SU-DHL-6 (cell line): ENCODE results near the gene ZNF710.

ENCODE experiments used
- H2AFZ ChIP-seq: fragments of 200-600 bp; sonication (generic); 2 replicates; pipeline ENCODE4 v1.6.1; 2014; ENCODE audit warnings: low read depth, mild to moderate bottlenecking, moderate library complexity, mixed read lengths, antibody characterized with exemption, low read length; ENCODE audit not compliant: severe bottlenecking
- H3F3A ChIP-seq: fragments of 200-600 bp; shearing (Covaris generic); 2 replicates; pipeline ENCODE4 v1.6.0; 2016; ENCODE audit warnings: antibody characterized with exemption, mild to moderate bottlenecking; ENCODE audit not compliant: insufficient read depth
- H3K27ac ChIP-seq: fragments of 200-600 bp; sonication (generic); 2 replicates; pipeline ENCODE4 v1.5.1; 2016; ENCODE audit warnings: low read depth, mild to moderate bottlenecking, low read length, moderate library complexity, mixed read lengths
- H3K27me3 ChIP-seq: fragments of 200-600 bp; sonication (generic), shearing (Covaris generic); 2 replicates; pipeline ENCODE4 v1.6.0; 2014; ENCODE audit warnings: mild to moderate bottlenecking, low read length
- H3K36me3 ChIP-seq: fragments of 200-600 bp; sonication (generic); 2 replicates; pipeline ENCODE4 v1.6.1; 2014; ENCODE audit warnings: mild to moderate bottlenecking, low read length, mixed read lengths
- H3K4me2 ChIP-seq: fragments of 300-600, 200-600 bp; shearing (Covaris generic), sonication (generic); 2 replicates; pipeline ENCODE4 v1.6.0; 2014; ENCODE audit warnings: low read length, low read depth, mild to moderate bottlenecking; ENCODE audit not compliant: poor library complexity, severe bottlenecking
- H3K4me3 ChIP-seq: fragments of 200-600 bp; sonication (generic); 2 replicates; pipeline ENCODE4 v1.5.1; 2014; ENCODE audit warnings: antibody characterized with exemption, low read length, mild to moderate bottlenecking, mixed read lengths; ENCODE audit not compliant: insufficient read depth, poor library complexity, severe bottlenecking
- H3K79me2 ChIP-seq: fragments of 200-600 bp; sonication (generic); 2 replicates; pipeline ENCODE4 v1.6.1; 2014; ENCODE audit warnings: mild to moderate bottlenecking, low read length, moderate library complexity; ENCODE audit not compliant: insufficient read depth
- H3K9ac ChIP-seq: fragments of 200-600 bp; sonication (generic); 2 replicates; pipeline ENCODE4 v1.7.0; 2014; ENCODE audit warnings: mild to moderate bottlenecking, low read length
- H3K9me2 ChIP-seq: fragments of 200-600 bp; sonication (generic); replicated peaks from 2 replicates; pipeline ENCODE4 v1.6.1; 2014; ENCODE audit warnings: low read length; ENCODE audit not compliant: insufficient read depth
- H3K9me3 ChIP-seq: fragments of 200-600 bp; sonication (generic); 2 replicates; pipeline ENCODE4 v1.6.1; 2014; ENCODE audit warnings: low read length, mixed read lengths; ENCODE audit not compliant: insufficient read depth
- H4K20me1 ChIP-seq: fragments of 200-600 bp; sonication (generic); 2 replicates; pipeline ENCODE4 v1.6.1; 2014; ENCODE audit warnings: low read depth, mild to moderate bottlenecking, antibody characterized with exemption, low read length, moderate library complexity, mixed read lengths
- EZH2phosphoT487 ChIP-seq: fragments of 200-600 bp; sonication (generic), shearing (Covaris generic); conservative IDR thresholded peaks from 2 replicates; pipeline ENCODE4 v1.6.1; 2018; ENCODE audit warnings: mild to moderate bottlenecking, antibody characterized with exemption, low read length, moderate library complexity, mixed read lengths
- TF ChIP-seq, protein P1 (sequence below): fragments of 200-600 bp; sonication (generic); IDR thresholded peaks from one replicate; pipeline ENCODE4 v1.5.1; 2017; ENCODE audit warnings: antibody characterized with exemption, mild to moderate bottlenecking, low read length, moderate library complexity; ENCODE audit not compliant: insufficient read depth, poor library complexity, severe bottlenecking

The ZNF710 gene

DNA sequence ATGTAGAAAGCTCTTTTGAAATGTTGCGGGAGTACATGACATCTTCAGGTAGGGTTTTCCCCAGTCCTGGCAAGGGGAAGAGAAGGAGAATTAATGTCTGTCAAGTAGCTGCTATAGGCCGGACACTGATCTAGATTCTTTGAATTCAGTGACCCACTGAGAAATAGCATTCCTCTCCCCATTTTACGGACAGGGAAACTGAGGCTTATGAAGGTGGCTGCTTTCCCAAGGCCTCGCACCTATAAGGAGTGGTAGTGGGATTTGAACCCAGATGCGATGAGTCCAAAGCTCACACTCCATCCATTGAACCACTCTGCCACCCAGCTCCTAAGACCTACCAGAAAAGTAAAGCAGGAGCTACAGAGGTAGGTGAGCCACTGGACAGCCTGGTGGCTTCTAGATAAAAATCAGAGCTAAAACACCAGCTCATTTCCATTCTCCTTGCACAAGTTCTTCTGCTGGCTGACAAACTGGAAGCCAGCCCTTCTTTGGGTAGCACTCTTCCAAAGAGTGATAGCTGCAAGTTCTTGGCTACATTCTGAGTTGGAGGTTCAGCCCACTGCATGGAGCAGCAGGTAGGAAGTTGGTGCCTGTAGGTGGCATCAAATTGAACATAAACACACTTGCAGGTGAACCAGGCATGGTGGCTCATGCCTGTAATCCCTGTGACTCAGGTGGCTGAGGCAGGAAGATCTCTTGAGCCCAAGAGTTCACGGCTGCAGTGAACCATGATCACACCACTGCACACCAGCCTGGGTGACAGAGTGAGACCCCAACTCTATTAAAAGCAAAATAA is 22.0 kb downstream of the ZNF710 start:
- Histone ChIP-seq H3K9me2 (no peaks in the 10 kb centered on the region), H3K9ac (no peak overlapping the region), H2AFZ (no peak overlapping the region), H3K27ac (no peak overlapping the region), H3F3A (no peaks in the 10 kb centered on the region), H3K4me3 (no peak overlapping the region), H3K79me2 (no peaks in the 10 kb centered on the region), H3K36me3 (no peaks in the 10 kb centered on the region), H3K27me3 (no peaks in the 10 kb centered on the region), H3K4me2 (no peak overlapping the region), H3K9me3 (no peaks in the 10 kb centered on the region), H4K20me1 (no peaks in the 10 kb centered on the region)
- no peak for TF ChIP-seq EZH2phosphoT487
- TF ChIP-seq, protein P1, sequence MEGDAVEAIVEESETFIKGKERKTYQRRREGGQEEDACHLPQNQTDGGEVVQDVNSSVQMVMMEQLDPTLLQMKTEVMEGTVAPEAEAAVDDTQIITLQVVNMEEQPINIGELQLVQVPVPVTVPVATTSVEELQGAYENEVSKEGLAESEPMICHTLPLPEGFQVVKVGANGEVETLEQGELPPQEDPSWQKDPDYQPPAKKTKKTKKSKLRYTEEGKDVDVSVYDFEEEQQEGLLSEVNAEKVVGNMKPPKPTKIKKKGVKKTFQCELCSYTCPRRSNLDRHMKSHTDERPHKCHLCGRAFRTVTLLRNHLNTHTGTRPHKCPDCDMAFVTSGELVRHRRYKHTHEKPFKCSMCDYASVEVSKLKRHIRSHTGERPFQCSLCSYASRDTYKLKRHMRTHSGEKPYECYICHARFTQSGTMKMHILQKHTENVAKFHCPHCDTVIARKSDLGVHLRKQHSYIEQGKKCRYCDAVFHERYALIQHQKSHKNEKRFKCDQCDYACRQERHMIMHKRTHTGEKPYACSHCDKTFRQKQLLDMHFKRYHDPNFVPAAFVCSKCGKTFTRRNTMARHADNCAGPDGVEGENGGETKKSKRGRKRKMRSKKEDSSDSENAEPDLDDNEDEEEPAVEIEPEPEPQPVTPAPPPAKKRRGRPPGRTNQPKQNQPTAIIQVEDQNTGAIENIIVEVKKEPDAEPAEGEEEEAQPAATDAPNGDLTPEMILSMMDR = no peak

DNA sequence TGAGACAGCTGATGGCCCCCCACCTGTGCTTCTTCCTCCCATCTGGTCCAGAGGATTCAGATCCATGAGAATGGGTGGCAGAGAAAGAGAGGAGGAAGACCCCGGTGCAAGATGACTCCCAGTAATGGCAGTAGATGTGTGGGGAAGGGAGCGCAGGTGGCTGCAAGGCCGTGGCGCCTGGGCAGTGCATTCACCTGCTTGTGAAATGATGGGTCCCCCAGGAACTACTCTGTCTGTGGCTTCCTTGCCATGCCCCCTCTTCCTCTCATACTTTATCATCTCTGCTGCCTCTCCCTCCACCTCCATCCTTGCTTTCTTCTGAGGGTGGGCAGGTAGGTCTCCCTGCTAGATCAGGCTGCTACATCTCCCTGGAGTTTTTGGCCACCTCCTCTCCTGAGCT is 23.3 kb downstream of the ZNF710 start:
- H3K36me3 ChIP-seq = no peaks in the 10 kb centered on the region
- H4K20me1 ChIP-seq = no peaks in the 10 kb centered on the region
- H3K9me2 ChIP-seq = no peaks in the 10 kb centered on the region
- no peak overlapping the region for H2AFZ ChIP-seq
- no peak overlapping the region for H3K9ac ChIP-seq
- no peaks in the 10 kb centered on the region for H3K27me3 ChIP-seq
- no peaks in the 10 kb centered on the region for H3K79me2 ChIP-seq
- no peak overlapping the region for H3K4me2 ChIP-seq
- no peaks in the 10 kb centered on the region for H3F3A ChIP-seq
- H3K9me3 ChIP-seq = no peaks in the 10 kb centered on the region
- no peak overlapping the region for H3K4me3 ChIP-seq
- no peak overlapping the region for H3K27ac ChIP-seq
- TF ChIP-seq, protein P1 = no peak
- TF ChIP-seq EZH2phosphoT487 = no peak

DNA sequence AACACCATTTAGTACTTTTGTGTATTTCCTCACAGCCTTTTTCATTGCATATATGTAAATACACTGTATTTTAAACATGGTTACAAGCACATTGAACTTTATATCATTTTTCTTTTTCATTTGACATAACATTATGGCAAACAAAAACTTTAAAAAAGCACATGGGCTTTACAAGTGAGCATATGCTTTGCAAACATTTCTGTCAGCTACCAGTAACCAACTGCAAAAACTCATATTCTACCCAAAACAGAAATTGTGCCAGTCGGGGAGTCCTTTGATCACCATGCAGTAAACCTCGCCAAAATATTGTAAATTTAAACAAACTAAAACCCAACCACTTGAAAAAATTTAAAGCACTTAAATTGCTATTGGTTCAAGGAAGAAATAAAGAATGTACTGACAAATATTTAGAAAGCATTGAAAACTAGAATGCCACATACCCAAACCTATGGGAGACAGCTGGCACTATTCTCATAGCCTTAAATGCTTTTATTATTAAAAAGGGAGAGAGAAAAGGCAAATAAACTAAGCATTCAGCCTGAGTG is 24.4 kb downstream of the ZNF710 start:
- Histone ChIP-seq H3K9ac (no peak overlapping the region), H2AFZ (no peak overlapping the region), H3F3A (no peaks in the 10 kb centered on the region), H3K9me2 (no peaks in the 10 kb centered on the region), H3K4me3 (no peak overlapping the region), H3K27me3 (no peaks in the 10 kb centered on the region), H4K20me1 (no peaks in the 10 kb centered on the region), H3K27ac (no peak overlapping the region), H3K36me3 (no peaks in the 10 kb centered on the region), H3K9me3 (no peaks in the 10 kb centered on the region), H3K4me2 (no peak overlapping the region), H3K79me2 (no peaks in the 10 kb centered on the region)
- no peak for TF ChIP-seq EZH2phosphoT487
- TF ChIP-seq, protein P1 = no peak
